ENCODE measurements around the gene DLG2. TPM values are rescaled to one million over a fixed set of nuclear protein-coding genes. Genes with fewer than 3 reads are reported as not detected.

The DLG2 gene
- total and polyA plus RNA-seq, 4 donors = 0.30 to 5.5 (median 0.68) TPM

DNA sequence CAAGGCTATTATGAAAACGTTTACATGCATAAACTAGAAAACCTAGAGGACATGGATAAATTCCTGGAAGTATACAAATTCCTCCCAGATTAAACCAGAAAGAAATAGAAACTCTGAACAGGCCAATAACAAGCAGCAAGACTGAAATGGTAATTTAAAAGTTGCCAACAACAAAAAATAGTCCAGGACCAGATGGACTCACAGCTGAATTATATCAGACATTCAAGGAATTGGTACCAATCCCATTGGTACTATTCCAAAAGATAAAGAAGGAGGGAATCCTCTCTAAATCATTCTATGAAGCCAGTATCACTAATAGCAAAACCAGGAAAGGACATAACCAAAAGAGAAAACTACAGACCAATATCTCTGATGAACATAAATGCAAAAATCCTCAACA, 236.0 kb downstream of the DLG2 start:
- TF ChIP-seq FOXA1 (IDR thresholded peaks at IDR 0.05) = no peak
- TF ChIP-seq NR2F2 (IDR thresholded peaks at IDR 0.05) = no peak
- no peak for TF ChIP-seq SP1 (IDR thresholded peaks at IDR 0.05)
- no peak for TF ChIP-seq JUND (IDR thresholded peaks at IDR 0.05)
- Histone ChIP-seq H3K4me3 (ENCODE audit: low read depth in 1 of 3, low read length in 3 of 3) (no peak overlapping the region), H3K9ac (ENCODE audit: low read depth in 1 of 2, low read length in 2 of 2) (no peak overlapping the region), H3K27ac (ENCODE audit: low read depth in 1 of 2, low read length in 2 of 2) (no peak overlapping the region), H3K9me3 (ENCODE audit: control insufficient read depth in 4 of 4, low read length in 3 of 4) (peaks cover 0 to 3% (median under 1%) of the 10 kb centered on the region in 4 donors), H3K36me3 (ENCODE audit: control insufficient read depth in 4 of 4, insufficient read depth in 3 of 4, low read depth in 1 of 4, low read length in 3 of 4) (no peaks in the 10 kb centered on the region), H3K4me1 (ENCODE audit: control insufficient read depth in 4 of 4, insufficient read depth in 4 of 4, low read length in 3 of 4) (no peaks in the 10 kb centered on the region), H3K27me3 (ENCODE audit: control insufficient read depth in 4 of 4, insufficient read depth in 4 of 4, low read length in 3 of 4) (no peaks in the 10 kb centered on the region)
- WGBS = 64% methylated on average over 1 of the region's 1 CpG
- no peak for DNase-seq (ENCODE audit: low spot score)

DNA sequence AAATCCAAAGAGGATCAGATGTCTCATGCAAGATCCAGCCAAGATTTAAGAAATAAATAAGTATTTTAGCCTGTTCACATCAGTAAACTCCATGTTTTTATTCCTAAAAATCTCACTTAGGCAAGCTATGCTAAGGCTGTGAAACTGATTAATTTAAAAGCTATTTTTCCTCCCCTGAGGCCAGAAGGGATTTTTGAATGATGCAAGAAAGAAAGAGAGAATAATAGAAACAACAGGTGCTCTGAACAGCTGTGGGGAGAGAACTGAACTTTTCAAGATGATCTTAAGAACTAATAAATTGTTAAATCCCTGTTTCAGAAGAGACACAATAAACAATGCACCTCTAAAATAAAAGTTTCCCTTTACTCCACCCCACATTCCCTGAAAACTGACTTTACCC, 241.6 kb downstream of the DLG2 start:
- peaks cover 0 to 4% (median under 1%) of the 10 kb centered on the region in 4 donors for H3K9me3 ChIP-seq (ENCODE audit: control insufficient read depth in 4 of 4, low read length in 3 of 4)
- no peak overlapping the region for H3K4me3 ChIP-seq (ENCODE audit: low read depth in 1 of 3, low read length in 3 of 3)
- DNase-seq (ENCODE audit: low spot score) = no peak
- no peak overlapping the region for H3K9ac ChIP-seq (ENCODE audit: low read depth in 1 of 2, low read length in 2 of 2)
- H3K27me3 ChIP-seq (ENCODE audit: control insufficient read depth in 4 of 4, insufficient read depth in 4 of 4, low read length in 3 of 4) = no peaks in the 10 kb centered on the region
- H3K4me1 ChIP-seq (ENCODE audit: control insufficient read depth in 4 of 4, insufficient read depth in 4 of 4, low read length in 3 of 4) = no peaks in the 10 kb centered on the region
- no peak overlapping the region for H3K27ac ChIP-seq (ENCODE audit: low read depth in 1 of 2, low read length in 2 of 2)
- H3K36me3 ChIP-seq (ENCODE audit: control insufficient read depth in 4 of 4, insufficient read depth in 3 of 4, low read depth in 1 of 4, low read length in 3 of 4) = no peaks in the 10 kb centered on the region
- TF ChIP-seq, protein P1, sequence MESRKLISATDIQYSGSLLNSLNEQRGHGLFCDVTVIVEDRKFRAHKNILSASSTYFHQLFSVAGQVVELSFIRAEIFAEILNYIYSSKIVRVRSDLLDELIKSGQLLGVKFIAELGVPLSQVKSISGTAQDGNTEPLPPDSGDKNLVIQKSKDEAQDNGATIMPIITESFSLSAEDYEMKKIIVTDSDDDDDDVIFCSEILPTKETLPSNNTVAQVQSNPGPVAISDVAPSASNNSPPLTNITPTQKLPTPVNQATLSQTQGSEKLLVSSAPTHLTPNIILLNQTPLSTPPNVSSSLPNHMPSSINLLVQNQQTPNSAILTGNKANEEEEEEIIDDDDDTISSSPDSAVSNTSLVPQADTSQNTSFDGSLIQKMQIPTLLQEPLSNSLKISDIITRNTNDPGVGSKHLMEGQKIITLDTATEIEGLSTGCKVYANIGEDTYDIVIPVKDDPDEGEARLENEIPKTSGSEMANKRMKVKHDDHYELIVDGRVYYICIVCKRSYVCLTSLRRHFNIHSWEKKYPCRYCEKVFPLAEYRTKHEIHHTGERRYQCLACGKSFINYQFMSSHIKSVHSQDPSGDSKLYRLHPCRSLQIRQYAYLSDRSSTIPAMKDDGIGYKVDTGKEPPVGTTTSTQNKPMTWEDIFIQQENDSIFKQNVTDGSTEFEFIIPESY (IDR thresholded peaks at IDR 0.05) = no peak
- TF ChIP-seq HNF4A (conservative IDR thresholded peaks at IDR 0.05) = no peak
- TF ChIP-seq, protein P2, sequence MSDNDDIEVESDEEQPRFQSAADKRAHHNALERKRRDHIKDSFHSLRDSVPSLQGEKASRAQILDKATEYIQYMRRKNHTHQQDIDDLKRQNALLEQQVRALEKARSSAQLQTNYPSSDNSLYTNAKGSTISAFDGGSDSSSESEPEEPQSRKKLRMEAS (IDR thresholded peaks at IDR 0.05) = no peak
- no peak for TF ChIP-seq FOXA1 (IDR thresholded peaks at IDR 0.05)
- no peak for TF ChIP-seq SP1 (IDR thresholded peaks at IDR 0.05)
- TF ChIP-seq, protein P3, sequence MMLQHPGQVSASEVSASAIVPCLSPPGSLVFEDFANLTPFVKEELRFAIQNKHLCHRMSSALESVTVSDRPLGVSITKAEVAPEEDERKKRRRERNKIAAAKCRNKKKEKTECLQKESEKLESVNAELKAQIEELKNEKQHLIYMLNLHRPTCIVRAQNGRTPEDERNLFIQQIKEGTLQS (IDR thresholded peaks at IDR 0.05) = no peak
- no peak for TF ChIP-seq YY1 (IDR thresholded peaks at IDR 0.05)

DNA sequence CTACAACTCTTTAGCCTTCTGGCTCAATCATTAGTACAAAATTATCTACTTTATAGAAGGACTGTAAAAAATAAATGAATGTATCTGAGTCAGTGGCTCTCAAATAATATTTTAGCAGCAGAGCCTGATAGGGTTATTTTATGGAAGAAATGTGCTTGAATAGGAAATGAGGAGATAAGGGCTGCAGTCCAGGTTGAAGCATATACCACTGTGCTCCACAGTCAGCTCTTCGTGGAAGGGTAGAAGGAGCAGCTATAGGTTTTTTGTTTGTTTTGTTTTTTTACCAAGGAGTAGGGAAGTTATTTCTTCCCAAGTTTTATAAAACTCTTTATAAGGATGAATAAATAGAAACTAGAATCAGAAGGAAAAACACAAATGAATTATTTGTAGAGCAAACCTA, 242.0 kb downstream of the DLG2 start:
- peaks cover 0 to 4% (median 2%) of the 10 kb centered on the region in 4 donors for H3K9me3 ChIP-seq (ENCODE audit: control insufficient read depth in 4 of 4, low read length in 3 of 4)
- H3K4me1 ChIP-seq (ENCODE audit: control insufficient read depth in 4 of 4, insufficient read depth in 4 of 4, low read length in 3 of 4) = no peaks in the 10 kb centered on the region
- no peak overlapping the region for H3K27ac ChIP-seq (ENCODE audit: low read depth in 1 of 2, low read length in 2 of 2)
- H3K36me3 ChIP-seq (ENCODE audit: control insufficient read depth in 4 of 4, insufficient read depth in 3 of 4, low read depth in 1 of 4, low read length in 3 of 4) = no peaks in the 10 kb centered on the region
- no peak overlapping the region for H3K4me3 ChIP-seq (ENCODE audit: low read depth in 1 of 3, low read length in 3 of 3)
- no peak overlapping the region for H3K9ac ChIP-seq (ENCODE audit: low read depth in 1 of 2, low read length in 2 of 2)
- H3K27me3 ChIP-seq (ENCODE audit: control insufficient read depth in 4 of 4, insufficient read depth in 4 of 4, low read length in 3 of 4) = no peaks in the 10 kb centered on the region
- WGBS = 55% methylated on average over 1 of the region's 1 CpG
- DNase-seq (ENCODE audit: low spot score) = no peak
- TF ChIP-seq JUND (IDR thresholded peaks at IDR 0.05) = no peak
- TF ChIP-seq, protein P4, sequence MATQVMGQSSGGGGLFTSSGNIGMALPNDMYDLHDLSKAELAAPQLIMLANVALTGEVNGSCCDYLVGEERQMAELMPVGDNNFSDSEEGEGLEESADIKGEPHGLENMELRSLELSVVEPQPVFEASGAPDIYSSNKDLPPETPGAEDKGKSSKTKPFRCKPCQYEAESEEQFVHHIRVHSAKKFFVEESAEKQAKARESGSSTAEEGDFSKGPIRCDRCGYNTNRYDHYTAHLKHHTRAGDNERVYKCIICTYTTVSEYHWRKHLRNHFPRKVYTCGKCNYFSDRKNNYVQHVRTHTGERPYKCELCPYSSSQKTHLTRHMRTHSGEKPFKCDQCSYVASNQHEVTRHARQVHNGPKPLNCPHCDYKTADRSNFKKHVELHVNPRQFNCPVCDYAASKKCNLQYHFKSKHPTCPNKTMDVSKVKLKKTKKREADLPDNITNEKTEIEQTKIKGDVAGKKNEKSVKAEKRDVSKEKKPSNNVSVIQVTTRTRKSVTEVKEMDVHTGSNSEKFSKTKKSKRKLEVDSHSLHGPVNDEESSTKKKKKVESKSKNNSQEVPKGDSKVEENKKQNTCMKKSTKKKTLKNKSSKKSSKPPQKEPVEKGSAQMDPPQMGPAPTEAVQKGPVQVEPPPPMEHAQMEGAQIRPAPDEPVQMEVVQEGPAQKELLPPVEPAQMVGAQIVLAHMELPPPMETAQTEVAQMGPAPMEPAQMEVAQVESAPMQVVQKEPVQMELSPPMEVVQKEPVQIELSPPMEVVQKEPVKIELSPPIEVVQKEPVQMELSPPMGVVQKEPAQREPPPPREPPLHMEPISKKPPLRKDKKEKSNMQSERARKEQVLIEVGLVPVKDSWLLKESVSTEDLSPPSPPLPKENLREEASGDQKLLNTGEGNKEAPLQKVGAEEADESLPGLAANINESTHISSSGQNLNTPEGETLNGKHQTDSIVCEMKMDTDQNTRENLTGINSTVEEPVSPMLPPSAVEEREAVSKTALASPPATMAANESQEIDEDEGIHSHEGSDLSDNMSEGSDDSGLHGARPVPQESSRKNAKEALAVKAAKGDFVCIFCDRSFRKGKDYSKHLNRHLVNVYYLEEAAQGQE (IDR thresholded peaks at IDR 0.05) = no peak
- TF ChIP-seq, protein P1 (IDR thresholded peaks at IDR 0.05) = no peak
- TF ChIP-seq, protein P5, sequence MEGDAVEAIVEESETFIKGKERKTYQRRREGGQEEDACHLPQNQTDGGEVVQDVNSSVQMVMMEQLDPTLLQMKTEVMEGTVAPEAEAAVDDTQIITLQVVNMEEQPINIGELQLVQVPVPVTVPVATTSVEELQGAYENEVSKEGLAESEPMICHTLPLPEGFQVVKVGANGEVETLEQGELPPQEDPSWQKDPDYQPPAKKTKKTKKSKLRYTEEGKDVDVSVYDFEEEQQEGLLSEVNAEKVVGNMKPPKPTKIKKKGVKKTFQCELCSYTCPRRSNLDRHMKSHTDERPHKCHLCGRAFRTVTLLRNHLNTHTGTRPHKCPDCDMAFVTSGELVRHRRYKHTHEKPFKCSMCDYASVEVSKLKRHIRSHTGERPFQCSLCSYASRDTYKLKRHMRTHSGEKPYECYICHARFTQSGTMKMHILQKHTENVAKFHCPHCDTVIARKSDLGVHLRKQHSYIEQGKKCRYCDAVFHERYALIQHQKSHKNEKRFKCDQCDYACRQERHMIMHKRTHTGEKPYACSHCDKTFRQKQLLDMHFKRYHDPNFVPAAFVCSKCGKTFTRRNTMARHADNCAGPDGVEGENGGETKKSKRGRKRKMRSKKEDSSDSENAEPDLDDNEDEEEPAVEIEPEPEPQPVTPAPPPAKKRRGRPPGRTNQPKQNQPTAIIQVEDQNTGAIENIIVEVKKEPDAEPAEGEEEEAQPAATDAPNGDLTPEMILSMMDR (IDR thresholded peaks at IDR 0.05; ENCODE audit: low read depth, low read length, missing input control) = no peak
- TF ChIP-seq, protein P3 (IDR thresholded peaks at IDR 0.05) = no peak
- TF ChIP-seq RAD21 (IDR thresholded peaks at IDR 0.05) = no peak
- no peak for TF ChIP-seq SP1 (IDR thresholded peaks at IDR 0.05)
- TF ChIP-seq FOXA1 (IDR thresholded peaks at IDR 0.05) = no peak
- TF ChIP-seq, protein P2 (IDR thresholded peaks at IDR 0.05) = no peak
- TF ChIP-seq GABPA (IDR thresholded peaks at IDR 0.05 in 1 of 2, conservative IDR thresholded peaks at IDR 0.05 in 1 of 2) = no peak
- no peak for TF ChIP-seq NR2F2 (IDR thresholded peaks at IDR 0.05)
- TF ChIP-seq HNF4A (conservative IDR thresholded peaks at IDR 0.05) = no peak
- TF ChIP-seq HNF4G (IDR thresholded peaks at IDR 0.05) = no peak
- no peak for TF ChIP-seq YY1 (IDR thresholded peaks at IDR 0.05)
- TF ChIP-seq EGR1 (IDR thresholded peaks at IDR 0.05; ENCODE audit: low read depth in 2 of 2) = no peak
- TF ChIP-seq FOXA2 (IDR thresholded peaks at IDR 0.05) = no peak
- no peak for TF ChIP-seq TAF1 (conservative IDR thresholded peaks at IDR 0.05)
